Measurements from ENCODE around the gene G6PC3.
"Not testable (repeated sequence)": the region's sequence is repeated elsewhere in the genome, so short reads cannot be mapped to it uniquely, and the experiment has no call there.

G6PC3 gene

GRCh38 chr17:44110011-44110686, 39.6 kb downstream of the G6PC3 start:
- DNase-seq, result no peak

- peak; percentile 87 to 98 for DNase-seq
Measured at GRCh38 chr17:44110823-44111633, 40.5 kb downstream of the G6PC3 start.

- no peak for DNase-seq
Measured at GRCh38 chr17:44111777-44112176, 41.2 kb downstream of the G6PC3 start.

GRCh38 chr17:44112284-44113280, 42.0 kb downstream of the G6PC3 start:
- DNase-seq, result no peak

- DNase-seq, result no peak
Measured at GRCh38 chr17:44113382-44113781, 42.8 kb downstream of the G6PC3 start.

- DNase-seq, result no peak
Measured at GRCh38 chr17:44113868-44114840, 43.6 kb downstream of the G6PC3 start.

GRCh38 chr17:44115585-44116415, 45.3 kb downstream of the G6PC3 start:
- DNase-seq, result peak in 1 of 2 experiments; percentile 55

GRCh38 chr17:44117351-44117750, 46.8 kb downstream of the G6PC3 start:
- DNase-seq, result no peak

- no peak for DNase-seq
Measured at GRCh38 chr17:44118427-44119050, 48.0 kb downstream of the G6PC3 start.

- DNase-seq, result no peak
Measured at GRCh38 chr17:44119062-44119461, 48.5 kb downstream of the G6PC3 start.

GRCh38 chr17:44119798-44120197, 49.3 kb downstream of the G6PC3 start:
- DNase-seq, result no peak

- not testable (repeated sequence) for DNase-seq
Measured at GRCh38 chr17:44120281-44120680, 49.7 kb downstream of the G6PC3 start.

GRCh38 chr17:44120851-44121605, 50.5 kb downstream of the G6PC3 start:
- DNase-seq, result no peak

GRCh38 chr17:44121997-44122815, 51.7 kb downstream of the G6PC3 start:
- no peak for DNase-seq

GRCh38 chr17:44122816-44123355, 52.4 kb downstream of the G6PC3 start:
- no peak for DNase-seq

GRCh38 chr17:44123356-44124117, 53.0 kb downstream of the G6PC3 start, which contains the start of gene HDAC5:
Gene HDAC5, minus strand, starts transcription at chr17:44123641. Its CDS starts 6,126 bp downstream, at chr17:44117515.
- DNase-seq, result peak; percentile 91 to 98

- DNase-seq, result no peak
Measured at GRCh38 chr17:44124118-44124438, 53.5 kb downstream of the G6PC3 start.

All from NCI-H526 (cell line).